Suprapubic skin (tissue), 3 donors: Measurements from ENCODE around the gene EGFR.

Experiments
- CTCF ChIP-seq, 2 donors: fragments of 200-600 bp in 1 of 2; fragments of 450-650 bp in 1 of 2; sonication (generic) in 1 of 2; IDR thresholded peaks; one replicate each; pipeline ENCODE4 v1.5.1; 2016 to 2019; ENCODE audit warnings: antibody characterized with exemption in 2 of 2, mild to moderate bottlenecking in 1 of 2, moderate library complexity in 1 of 2
- POLR2AphosphoS5 ChIP-seq, 3 donors: sonication (generic); formaldehyde crosslinking; IDR thresholded peaks; one replicate each; pipeline ENCODE4 v1.6.1; 2017; ENCODE audit warnings: antibody characterized with exemption in 3 of 3

GRCh38 chr7:55066938-55067337, 48.1 kb downstream of the EGFR start:
- TF ChIP-seq POLR2AphosphoS5 (IDR thresholded peaks at IDR 0.05) (no peak), CTCF (IDR thresholded peaks at IDR 0.05) (no peak)
